NOMO-1 treated with DMSO at 0.1 percent for 48 hours (cell line): ENCODE data around the gene POU2AF1.

Experiments used
- DNase-seq: peaks from one replicate; lab custom pipeline; 2025; ENCODE audit not compliant: unreplicated experiment; lab: John Stamatoyannopoulos, UW

Gene POU2AF1

GRCh38 chr11:111362887-111363411 lies 16.1 kb downstream of the POU2AF1 start:
- no peak for DNase-seq

- DNase-seq: no peak
These were observed 17.2 kb downstream of the POU2AF1 start for GRCh38 chr11:111361874-111362273.

- DNase-seq: no peak
These were observed 17.8 kb downstream of the POU2AF1 start for GRCh38 chr11:111361052-111361801.

- DNase-seq: no peak
These were observed 18.7 kb downstream of the POU2AF1 start for GRCh38 chr11:111360150-111361043.

GRCh38 chr11:111359223-111360149 lies 19.6 kb downstream of the POU2AF1 start:
- DNase-seq: no peak

- DNase-seq: no peak
These were observed 20.8 kb downstream of the POU2AF1 start for GRCh38 chr11:111358038-111359001.

GRCh38 chr11:111357150-111358037 lies 21.7 kb downstream of the POU2AF1 start:
- DNase-seq: no peak

- DNase-seq: no peak
These were observed 22.4 kb downstream of the POU2AF1 start for GRCh38 chr11:111356660-111357048.

- no peak for DNase-seq
These were observed 23.0 kb downstream of the POU2AF1 start for GRCh38 chr11:111355956-111356659.

GRCh38 chr11:111355101-111355500 lies 24.0 kb downstream of the POU2AF1 start:
- no peak for DNase-seq

- DNase-seq: no peak
These were observed 24.5 kb downstream of the POU2AF1 start for GRCh38 chr11:111354601-111354891.

- no peak for DNase-seq
These were observed 25.1 kb downstream of the POU2AF1 start for GRCh38 chr11:111353776-111354600.

- DNase-seq: no peak
These were observed 26.0 kb downstream of the POU2AF1 start for GRCh38 chr11:111352935-111353710.

GRCh38 chr11:111352231-111352746 lies 26.8 kb downstream of the POU2AF1 start:
- DNase-seq: no peak

- no peak for DNase-seq
These were observed 27.6 kb downstream of the POU2AF1 start for GRCh38 chr11:111351374-111352055.

GRCh38 chr11:111350811-111351210 lies 28.3 kb downstream of the POU2AF1 start:
- no peak for DNase-seq
